ENCODE measurements around the gene RNASE13. TPM values are rescaled to one million over a fixed set of nuclear protein-coding genes. Genes with fewer than 3 reads are reported as not detected.

The RNASE13 gene
- total and polyA plus RNA-seq, 2 of the 4 experiments (the other 2 are of a cell fraction), result not detected

DNA sequence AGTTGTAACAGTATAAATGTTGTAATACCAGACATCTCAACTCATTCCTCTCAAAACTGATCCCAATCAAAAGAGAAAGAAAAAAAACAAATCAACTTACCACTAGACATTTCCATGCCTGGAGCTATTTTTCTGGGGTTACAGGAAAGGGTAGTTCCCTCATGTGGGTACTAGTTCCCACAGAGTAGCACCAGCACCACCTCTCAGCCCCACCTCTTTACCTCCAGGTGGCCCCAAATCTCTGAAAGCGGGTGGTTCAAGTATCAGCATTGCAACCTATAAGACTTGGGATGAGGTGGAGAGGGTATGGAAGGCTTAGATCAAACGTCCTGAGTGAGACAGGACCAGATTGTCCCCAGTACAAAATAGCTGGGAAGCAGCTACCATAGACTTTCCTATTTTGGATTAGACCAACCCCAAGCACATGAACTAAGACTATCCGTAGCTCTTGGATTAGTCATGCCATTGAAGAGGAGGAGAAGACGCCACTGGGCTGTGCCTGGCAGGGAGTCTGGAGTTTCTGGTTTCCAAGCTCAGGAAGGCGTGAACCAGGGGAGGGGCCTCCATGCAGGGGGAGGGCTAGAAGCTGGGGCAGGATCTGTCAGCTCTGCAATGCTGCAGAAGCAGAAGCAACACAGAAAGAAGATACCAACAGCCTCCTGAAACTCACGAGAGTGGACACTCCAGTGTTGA lies 35.8 kb downstream of the RNASE13 start, which contains the start of gene SLC39A2:
SLC39A2 (plus strand) TSS at position 620 of the 693 bp plus-strand sequence. CDS start 154 bp downstream, outside the sequence.
- Histone ChIP-seq H3K9ac (ENCODE audit: low read depth, low read length) (no peak within 1 kb of the TSS), H3K4ac (ENCODE audit: low read depth, low read length) (no peak within 1 kb of the TSS), H2BK5ac (ENCODE audit: low read depth, low read length, poor library complexity, severe bottlenecking) (no peak within 1 kb of the TSS), H3K23ac (ENCODE audit: low read depth, low read length) (no peak within 1 kb of the TSS), H2BK20ac (ENCODE audit: low read depth, low read length) (no peak within 1 kb of the TSS), H3K4me1 (ENCODE audit: control insufficient read depth, insufficient read depth, low read length) (peaks cover 3% of the 10 kb centered on the region), H2BK15ac (ENCODE audit: low read depth, low read length) (no peak within 1 kb of the TSS), H3K27me3 (ENCODE audit: control insufficient read depth, insufficient read depth, low read length) (peaks cover 2% of the 10 kb centered on the region), H3K4me3 (ENCODE audit: insufficient read depth, low read depth, low read length) (no peak within 1 kb of the TSS), H2AFZ (replicated peaks; ENCODE audit: low read length, poor library complexity) (peak within 1 kb of the TSS; percentile 73), H4K5ac (ENCODE audit: low read depth, low read length) (no peak within 1 kb of the TSS), H4K20me1 (ENCODE audit: insufficient read depth, low read length) (no peaks in the 10 kb centered on the region), H2BK120ac (ENCODE audit: low read depth, low read length) (no peak within 1 kb of the TSS), H3K9me1 (ENCODE audit: insufficient read depth, low read length) (no peaks in the 10 kb centered on the region), H2AK9ac (replicated peaks; ENCODE audit: low read depth, low read length, poor library complexity) (no peak within 1 kb of the TSS), H3K4me2 (ENCODE audit: low read depth, low read length) (no peak within 1 kb of the TSS), H3K36me3 (ENCODE audit: control insufficient read depth, insufficient read depth, low read length) (peaks cover 22% of the 10 kb centered on the region), H3K27ac (ENCODE audit: insufficient read depth, low read length) (no peak within 1 kb of the TSS), H3K79me1 (ENCODE audit: low read depth in 1 of 2, low read length in 2 of 2) (no peaks in the 10 kb centered on the region), H3K14ac (replicated peaks; ENCODE audit: low read depth, low read length) (no peak within 1 kb of the TSS), H3K9me3 (ENCODE audit: control insufficient read depth, insufficient read depth, low read length) (no peaks in the 10 kb centered on the region), H3K18ac (ENCODE audit: low read depth, low read length) (no peak within 1 kb of the TSS), H3K56ac (ENCODE audit: extremely low read depth, insufficient read depth, low read length) (no peak within 1 kb of the TSS), H4K8ac (ENCODE audit: low read depth in 2 of 2, low read length in 2 of 2) (no peak within 1 kb of the TSS), H2AK5ac (ENCODE audit: low read depth, low read length) (no peak within 1 kb of the TSS), H4K91ac (ENCODE audit: insufficient read depth, low read depth, low read length) (no peak within 1 kb of the TSS)
- dilution Hi-C loops (cut with HindIII; ENCODE audit: low sequenced_read_pairs, unreplicated experiment), result no loop called here
- POLR2A ChIA-PET (ENCODE audit: unreplicated experiment), result interaction anchor here (1.1 kb wide), 1 partner anchor 105 kb away, joined by 3 read pairs; no protein-coding TSS in a partner anchor
- TF ChIP-seq FOS (IDR thresholded peaks at IDR 0.05; ENCODE audit: low read depth, low read length) (no peak), MAFK (IDR thresholded peaks at IDR 0.05; ENCODE audit: low read depth, low read length) (no peak), RAD21 (IDR thresholded peaks at IDR 0.05; ENCODE audit: low read length) (no peak), NFE2L2 (IDR thresholded peaks at IDR 0.05; ENCODE audit: low read depth, low read length) (no peak), MAZ (IDR thresholded peaks at IDR 0.05; ENCODE audit: borderline replicate concordance, low read depth, low read length) (no peak)
- TF ChIP-seq, protein P1, sequence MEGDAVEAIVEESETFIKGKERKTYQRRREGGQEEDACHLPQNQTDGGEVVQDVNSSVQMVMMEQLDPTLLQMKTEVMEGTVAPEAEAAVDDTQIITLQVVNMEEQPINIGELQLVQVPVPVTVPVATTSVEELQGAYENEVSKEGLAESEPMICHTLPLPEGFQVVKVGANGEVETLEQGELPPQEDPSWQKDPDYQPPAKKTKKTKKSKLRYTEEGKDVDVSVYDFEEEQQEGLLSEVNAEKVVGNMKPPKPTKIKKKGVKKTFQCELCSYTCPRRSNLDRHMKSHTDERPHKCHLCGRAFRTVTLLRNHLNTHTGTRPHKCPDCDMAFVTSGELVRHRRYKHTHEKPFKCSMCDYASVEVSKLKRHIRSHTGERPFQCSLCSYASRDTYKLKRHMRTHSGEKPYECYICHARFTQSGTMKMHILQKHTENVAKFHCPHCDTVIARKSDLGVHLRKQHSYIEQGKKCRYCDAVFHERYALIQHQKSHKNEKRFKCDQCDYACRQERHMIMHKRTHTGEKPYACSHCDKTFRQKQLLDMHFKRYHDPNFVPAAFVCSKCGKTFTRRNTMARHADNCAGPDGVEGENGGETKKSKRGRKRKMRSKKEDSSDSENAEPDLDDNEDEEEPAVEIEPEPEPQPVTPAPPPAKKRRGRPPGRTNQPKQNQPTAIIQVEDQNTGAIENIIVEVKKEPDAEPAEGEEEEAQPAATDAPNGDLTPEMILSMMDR (conservative IDR thresholded peaks at IDR 0.05; ENCODE audit: low read depth, low read length), result no peak
- CTCF ChIA-PET, result interaction anchor here (0.9 kb wide), 1 partner anchor 16 kb away, joined by 3 read pairs; no protein-coding TSS in a partner anchor
- ATAC-seq (ENCODE audit: low read depth) (peak; percentile 98), DNase-seq (peak; percentile 60)
- in situ Hi-C loops (cut with MboI; ENCODE audit: low sequenced_read_pairs), result loop anchor here (25.0 kb wide), 1 partner anchor 662 kb away; the partner anchor contains the start of genes CCNB1IP1 and PARP2
- intact Hi-C loops (cut with micrococcal nuclease), result no loop called here
- BruUV-seq (replicated peaks), result no TSS peak
- WGBS, 2 experiments (ENCODE audit: extremely low coverage in 2 of 2, insufficient read length in 1 of 2), result no CpG with 5 or more reads among the region's 6 CpGs

Measured in IMR-90 (cell line).